GM21825 (cell line): ENCODE results near the gene TMEM161B.
A peak's percentile ranks its signal among the peaks of the same experiment; 100 is the strongest.
"Not testable (repeated sequence)": the region's sequence is repeated elsewhere in the genome, so short reads cannot be mapped to it uniquely, and the experiment has no call there.

Experiments
- ATAC-seq: cut with Tn5 transposase; IDR thresholded peaks from one replicate; pipeline ENCODE4 v1.9.1; 2021; ENCODE audit warnings: mild to moderate bottlenecking, moderate library complexity; ENCODE audit not compliant: unreplicated experiment

The TMEM161B gene

DNA sequence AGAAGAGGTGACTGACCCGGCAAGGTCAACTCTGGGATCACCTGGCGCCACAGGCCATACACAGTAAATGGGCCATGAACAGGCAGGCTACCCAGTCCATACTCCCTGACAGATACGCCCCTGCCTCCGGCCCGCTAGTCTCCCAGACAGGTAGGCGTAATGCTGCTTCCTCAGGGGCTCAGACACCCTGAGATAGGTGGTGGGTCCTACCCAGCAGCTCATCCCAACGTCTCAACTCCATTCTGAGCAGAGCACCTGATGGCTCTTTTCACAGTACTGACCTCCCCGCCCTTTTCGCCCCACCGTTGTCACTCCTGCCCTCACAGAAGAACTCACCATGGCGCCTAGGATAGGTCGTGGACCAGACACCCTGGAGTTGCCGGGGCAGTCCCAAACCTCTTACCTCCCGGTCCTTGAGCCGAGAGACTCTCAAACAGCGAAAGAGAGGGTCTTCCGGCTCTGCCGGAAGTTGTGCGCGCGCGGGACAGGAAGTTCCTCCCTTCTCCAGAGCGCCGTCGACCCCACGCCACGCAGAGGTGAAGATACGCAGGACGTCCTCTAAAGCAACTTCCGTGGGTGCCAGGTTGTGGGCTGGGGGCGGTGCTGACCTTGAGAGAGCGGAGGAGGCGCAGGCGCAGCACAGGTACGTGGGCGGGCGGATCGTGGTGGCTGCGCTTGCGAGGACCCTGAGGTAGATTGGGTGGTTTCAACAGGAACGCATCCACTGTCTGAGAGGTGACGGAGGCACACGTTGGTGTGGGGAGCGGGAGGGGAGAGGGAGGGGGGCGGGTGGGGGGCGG is at the start of gene TMEM161B:
Gene TMEM161B, minus strand, starts transcription at position 461 of the 800 bp plus-strand sequence. Its CDS starts 122 bp downstream, at position 339.
- ATAC-seq: peak; percentile 99

DNA sequence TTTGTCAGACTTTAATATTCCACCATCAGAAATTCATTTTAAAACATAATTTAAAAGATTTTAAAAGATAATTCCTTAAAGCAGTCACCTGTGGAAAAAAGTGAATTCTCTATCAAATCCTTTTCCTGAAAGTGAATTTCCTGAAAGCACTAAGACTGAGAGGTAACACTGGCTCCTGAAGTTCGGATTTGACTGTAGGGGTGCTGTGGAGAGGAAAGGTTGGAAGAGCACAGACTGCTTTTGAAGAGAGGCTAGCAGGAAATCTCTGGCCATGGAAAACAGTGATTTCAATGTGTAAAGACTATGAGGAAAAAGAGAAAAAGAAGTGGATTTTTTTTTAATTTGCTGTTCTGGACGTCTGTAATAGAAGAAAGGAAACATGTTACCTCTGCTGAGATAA is 35.7 kb upstream of the TMEM161B start:
- ATAC-seq: no peak

DNA sequence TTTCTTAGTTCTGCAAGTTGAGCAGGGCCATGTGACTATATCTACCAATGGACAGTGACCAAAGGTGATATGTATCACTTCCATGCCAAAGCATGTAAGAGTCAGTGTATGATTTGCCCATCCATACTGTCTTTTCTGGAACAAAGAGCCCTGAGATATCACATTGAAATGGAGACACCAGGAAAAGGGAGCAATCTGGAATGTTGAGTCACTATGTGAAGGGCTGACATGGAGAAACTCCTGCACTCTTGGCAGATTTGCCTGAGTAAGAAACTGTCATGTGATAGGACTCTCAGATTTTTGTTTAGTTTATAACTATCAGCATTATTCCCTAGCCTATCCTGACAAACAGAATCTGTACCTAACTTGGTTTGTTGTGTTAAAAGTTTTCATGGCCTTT is 29.8 kb upstream of the TMEM161B start:
- ATAC-seq: no peak

DNA sequence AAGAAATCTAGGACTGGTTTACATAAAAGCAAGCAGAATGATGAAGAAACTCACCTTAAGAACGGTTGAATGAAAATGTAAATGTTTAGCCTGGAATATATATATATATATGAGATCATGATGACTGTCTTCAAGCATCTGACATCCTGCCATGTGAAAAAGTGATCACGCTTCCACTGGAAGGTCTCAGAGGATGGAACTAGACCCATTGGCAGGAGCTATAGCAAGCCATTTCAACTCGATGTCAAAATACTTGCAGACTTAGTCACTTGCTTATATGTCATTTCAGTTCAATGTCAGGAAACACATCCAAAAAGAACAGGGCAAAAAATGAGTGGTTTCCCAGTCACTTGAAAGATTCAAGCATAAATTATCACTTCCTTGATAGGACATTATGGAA is 22.2 kb upstream of the TMEM161B start:
- no peak for ATAC-seq

DNA sequence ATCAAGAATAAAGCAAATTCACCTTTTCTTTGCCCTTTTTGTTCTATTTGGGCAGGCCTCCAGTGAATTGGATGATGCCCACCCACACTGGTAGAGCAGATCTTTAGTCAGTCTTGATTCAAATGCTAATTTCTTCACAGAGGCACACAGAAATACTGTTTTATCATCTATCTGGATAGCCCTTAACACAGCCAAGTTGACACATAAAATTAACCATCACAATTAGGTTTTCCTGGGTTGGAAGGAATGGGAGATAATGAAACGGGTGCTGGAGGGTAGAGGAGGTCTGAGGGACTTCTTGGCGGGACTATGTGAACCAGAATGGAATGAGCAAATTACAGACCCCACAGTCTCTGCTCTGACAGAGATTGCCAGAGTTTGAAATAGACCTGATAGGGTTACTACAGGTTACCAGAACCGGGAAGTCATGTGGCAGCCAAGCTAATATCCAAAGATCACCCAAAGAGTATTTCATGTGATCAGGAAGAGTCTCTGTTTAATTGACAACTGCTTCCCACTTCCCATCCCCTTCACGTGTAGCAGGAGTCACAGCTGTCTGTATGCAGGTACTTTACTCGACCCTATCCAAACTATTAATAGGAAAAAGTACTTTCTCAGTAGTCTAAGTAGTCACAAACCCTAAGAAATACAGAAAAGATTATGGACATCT is 20.0 kb upstream of the TMEM161B start:
- ATAC-seq: no peak

DNA sequence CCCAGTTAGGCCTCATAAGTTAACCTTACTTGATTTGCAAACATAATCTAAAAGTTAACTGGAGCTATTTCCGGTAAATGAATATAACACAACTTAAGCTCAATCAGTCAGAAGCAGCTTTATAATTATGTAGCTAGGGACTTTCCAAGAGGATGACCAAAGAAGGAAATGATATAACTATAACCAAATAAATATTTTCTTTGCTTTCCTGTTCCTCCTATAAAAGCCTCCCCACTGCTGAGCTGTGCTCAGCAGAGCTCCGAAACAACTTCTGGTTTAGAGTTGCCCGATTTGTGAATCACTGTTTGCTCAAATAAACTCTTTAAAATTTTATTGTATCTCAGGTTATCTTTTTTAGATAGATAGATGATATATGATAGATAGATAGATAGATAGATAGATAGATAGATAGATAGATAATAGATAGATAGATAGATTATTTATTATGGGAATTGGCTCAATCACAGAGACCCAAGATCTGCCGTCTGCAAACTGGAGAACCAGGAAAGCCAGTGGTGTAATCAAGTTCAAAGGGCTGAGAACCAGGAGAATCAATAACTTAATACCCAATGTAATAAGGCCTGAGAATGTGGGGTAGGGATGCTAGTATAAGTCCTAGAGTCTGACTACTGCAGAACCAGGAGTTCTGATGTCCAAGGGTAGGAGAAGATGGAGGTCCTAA is 19.3 kb upstream of the TMEM161B start:
- ATAC-seq: no peak

DNA sequence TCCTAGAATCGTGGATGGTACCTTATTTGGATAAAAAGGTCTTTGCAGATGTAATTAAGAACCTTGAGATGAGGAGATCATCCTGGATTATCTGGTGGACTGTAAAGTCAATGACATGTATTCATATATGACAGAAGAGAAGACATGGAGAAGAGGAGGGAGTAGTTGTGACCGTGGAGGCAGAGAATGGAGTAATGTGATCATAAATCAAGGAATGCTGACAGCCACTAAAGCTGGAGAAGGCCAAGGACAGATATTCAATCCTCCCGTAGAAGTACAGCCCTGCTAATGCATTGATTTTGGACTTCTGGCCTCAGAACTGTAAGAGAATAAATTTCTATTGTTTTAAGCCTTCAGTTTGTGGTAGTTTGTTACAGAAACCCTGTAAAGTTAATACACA is 18.7 kb upstream of the TMEM161B start:
- ATAC-seq: no peak

DNA sequence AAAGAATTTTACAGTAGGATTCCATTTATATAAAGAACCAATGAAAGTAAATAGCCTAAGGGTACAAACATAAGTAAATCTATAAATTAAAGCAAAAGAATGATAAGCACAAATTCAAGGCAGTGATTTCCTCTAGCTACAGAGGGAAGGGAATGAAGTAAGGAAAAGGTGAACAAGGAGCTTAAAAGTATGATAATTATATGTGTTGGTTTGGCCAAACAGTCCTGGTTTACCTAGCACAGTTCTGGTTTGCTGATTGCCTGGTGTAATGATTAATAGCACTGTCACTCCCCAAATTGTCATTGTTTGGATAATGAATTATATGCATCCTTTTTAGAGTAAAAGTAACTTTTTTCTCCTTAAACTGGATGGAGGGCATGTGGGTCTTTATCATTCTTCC is 15.0 kb upstream of the TMEM161B start:
- no peak for ATAC-seq

DNA sequence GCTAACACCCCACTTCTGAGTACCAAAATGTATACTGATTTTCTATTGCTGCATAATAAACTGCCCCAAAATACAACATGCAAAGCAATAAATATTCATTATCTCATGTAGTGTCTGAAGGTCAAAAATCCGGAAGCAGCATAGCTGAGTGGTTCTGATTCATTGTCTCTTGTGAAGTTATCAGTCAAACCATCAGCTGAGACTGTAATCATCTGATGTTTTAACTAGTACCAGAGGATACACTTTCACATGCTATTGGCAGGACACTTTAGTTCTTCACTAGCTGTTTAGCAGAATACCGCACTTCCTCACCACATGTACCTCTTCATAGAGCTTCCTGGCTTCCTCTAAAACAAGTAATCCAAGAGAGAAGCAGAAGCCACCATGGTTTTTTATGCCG is 12.7 kb upstream of the TMEM161B start:
- ATAC-seq: no peak

DNA sequence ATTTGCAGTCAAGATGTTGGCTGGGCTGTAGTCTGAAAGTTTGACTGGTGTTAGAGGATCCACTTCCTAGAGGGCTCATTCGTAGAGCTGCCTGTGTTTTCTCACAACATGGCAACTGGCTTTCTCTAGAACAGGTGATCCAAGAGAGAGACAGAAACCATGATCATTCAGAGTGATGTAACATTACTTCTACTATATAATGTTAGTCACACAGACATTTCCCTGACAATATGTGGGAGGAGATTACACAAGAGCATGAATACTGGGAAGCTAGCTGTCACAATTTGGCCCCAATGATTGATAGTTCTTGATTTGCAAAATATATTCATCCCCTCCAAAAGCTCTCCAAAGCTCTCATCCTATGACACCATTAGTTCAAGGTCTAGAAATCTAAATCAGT is 10.9 kb upstream of the TMEM161B start:
- no peak for ATAC-seq

DNA sequence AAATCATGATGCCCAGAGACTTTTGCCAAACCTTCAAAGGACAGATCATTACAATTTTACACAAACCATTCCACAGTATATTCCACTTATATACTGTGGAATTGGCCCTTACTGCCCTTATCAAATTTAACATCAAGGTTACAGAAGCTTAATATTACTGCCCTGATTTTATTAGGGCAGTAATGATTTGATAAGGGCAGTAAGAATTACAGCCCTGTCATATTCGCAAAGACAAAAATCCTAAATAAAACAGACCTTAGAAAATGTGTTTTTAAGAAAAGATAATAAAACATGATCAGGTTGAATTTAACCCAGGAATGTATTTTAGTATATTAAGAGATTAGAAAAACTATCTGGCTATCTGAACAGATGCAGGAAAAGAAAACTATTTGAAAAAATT is 7.7 kb upstream of the TMEM161B start:
- ATAC-seq: no peak

DNA sequence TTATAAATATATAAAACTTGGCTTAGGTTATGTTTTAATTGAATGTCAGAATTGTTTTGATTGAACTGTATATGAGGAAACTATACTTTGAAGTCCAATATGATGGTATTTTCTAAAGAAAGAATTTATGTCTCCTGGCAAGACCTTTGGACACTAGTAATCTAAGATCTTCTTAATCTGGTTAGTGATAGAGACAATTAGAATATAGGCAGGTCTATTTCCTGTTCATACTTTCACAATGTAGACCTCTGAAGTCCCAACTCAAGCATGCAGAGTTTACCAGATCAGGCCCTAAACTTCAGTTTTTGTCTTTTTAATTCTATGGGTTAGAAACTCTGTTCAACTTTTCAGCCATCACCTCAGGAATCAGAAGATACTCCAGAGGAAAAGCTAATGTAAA is 6.9 kb upstream of the TMEM161B start:
- no peak for ATAC-seq

DNA sequence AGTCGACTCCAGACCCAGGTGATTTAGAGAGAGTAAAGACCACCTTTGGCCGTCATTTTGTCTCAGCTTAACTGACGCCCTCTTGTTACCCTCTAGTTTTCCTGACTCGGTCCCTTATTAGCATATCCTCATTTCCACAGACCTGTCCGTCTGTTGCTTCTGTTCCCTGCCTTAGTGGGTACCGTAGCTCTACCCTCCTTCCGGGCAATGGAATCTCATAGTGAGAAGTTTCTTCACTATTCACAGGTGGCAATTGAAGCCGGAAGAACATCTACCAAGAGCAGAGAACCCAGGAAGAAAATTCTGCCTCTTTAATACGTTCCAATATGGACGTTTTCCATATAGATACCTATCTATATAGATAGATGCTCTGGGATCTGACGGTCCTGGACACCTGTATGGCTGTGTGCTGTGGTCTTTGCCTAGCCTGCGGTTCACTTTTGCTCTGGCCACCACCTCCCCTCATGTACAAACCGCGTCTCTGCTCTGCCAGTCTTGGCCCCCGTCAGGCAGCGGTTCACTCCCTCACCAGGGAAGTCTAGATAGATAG is 652 bp upstream of the TMEM161B start:
- ATAC-seq: peak; percentile 16

DNA sequence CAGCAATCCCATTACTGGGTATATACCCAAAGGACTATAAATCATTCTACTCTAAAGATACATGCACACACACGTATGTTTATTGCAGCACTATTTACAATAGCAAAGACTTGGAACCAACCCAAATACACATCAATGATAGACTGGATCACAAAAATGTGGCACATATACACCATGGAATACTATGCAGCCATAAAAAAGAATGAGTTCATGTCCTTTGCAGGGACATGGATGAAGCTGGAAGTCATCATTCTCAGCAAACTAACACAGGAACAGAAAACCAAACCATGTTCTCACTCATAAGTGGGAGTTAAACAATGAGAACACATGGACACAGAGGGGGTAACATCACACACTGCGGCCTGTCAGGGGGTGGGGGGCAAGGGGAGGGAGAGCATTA is 4.1 kb downstream of the TMEM161B start:
- ATAC-seq: not testable (repeated sequence)

DNA sequence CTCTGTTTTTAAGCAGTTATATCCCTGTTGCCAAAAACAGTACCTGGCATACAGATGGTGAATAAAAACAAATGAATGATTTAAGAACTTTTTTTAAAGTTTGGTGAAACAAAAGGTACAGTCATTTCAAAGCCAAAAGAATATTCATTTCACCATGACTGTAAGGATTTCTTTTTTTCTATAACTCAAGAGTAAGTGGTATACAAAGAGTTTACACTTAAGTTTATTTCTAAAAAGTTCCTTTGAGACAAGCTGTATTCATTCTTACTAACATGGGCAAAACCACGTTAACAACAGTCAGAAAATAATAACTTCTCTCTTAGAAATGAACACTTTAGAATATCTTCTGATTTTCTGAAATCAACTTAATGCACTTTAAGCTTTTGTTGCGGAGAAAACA is 5.3 kb downstream of the TMEM161B start:
- no peak for ATAC-seq

DNA sequence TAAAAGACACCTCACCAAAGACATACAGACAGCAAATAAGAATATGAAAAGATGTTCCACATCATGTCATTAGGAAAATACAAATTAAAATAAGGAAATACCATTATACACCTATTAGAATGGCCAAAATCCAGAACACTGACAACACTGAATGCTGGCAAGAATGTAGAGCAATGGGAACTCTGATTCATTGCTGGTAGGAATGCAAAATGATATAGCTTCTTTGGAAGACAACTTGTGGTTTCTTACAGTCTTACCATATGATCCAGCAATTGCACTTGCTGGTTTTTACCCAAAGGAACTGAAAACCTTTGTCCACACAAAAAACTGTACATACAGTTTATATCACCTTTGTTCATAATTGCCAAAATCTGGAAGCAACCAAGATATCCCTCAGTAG is 6.5 kb downstream of the TMEM161B start:
- ATAC-seq: no peak

DNA sequence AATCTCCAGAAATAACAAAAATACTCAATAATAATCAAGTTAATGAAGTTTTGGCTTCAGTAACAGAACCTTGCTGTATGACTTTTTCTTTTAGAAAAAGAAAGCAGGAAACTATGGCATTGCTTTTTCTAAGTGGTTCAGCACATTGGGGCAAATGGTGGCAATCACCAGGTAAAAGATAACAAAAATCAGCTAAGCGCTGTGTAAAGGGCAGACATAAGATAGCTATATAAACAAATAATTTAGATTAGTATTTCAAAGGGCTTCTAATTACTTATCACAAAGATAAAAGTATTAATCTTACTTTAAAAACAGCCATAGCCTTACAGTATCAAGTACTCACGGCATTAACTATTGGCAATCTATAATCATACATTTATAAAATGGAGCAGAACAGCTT is 10.0 kb downstream of the TMEM161B start:
- ATAC-seq: no peak

DNA sequence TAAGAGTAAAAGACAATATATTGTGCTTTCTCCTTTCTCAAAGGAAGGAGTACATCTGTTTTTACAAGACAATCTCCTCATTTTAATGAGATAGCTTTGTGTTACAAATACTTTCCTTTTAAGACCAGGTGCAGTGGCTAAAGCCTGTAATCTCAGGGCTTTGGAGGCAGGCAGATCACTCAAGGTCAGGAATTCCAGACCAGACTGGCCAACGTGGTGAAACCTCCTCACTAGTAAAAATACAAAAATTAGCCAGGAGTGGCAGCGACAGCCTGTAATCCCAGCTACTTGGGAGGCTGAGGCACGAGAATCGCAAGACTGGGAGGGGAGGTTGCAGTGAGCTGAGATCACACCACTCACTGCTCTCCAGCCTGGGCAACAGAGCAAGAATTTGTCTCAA is 11.8 kb downstream of the TMEM161B start:
- ATAC-seq: no peak

DNA sequence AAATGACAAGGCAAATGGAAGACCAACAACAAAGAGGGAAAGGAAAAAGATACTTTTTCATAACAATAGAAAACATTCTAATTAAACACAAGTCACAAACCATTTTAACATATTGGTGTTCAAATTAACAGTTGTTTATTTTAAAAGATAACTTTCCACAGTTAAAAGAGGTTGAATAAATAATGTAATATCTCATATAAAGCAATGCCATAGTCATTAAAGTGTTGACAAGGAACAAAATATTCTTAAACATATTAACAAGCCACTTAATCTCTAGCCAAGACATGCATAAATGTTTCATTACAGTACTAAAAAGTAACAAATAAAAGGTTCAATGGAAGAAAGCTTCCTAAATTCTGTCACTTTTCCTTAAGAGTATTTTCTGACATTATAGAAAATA is 12.6 kb downstream of the TMEM161B start:
- ATAC-seq: no peak

DNA sequence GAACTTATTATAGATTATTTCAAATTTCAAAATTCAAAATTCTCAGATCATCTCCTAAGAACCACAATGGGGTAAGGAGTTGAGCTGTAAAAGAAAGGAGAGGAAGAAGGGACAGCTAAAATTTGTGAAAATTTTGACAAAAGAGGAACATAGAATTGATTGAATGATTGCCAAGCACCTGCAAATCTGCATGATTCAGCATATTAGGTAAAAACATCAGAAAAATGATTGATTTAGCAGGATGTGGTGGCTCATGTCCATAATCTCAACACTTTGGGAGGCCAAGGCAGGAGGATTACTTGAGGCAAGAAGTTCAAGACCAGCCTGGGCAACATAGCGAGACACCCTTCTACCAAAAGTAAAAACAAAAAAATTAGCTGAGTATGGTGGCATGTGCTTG is 14.3 kb downstream of the TMEM161B start:
- no peak for ATAC-seq

DNA sequence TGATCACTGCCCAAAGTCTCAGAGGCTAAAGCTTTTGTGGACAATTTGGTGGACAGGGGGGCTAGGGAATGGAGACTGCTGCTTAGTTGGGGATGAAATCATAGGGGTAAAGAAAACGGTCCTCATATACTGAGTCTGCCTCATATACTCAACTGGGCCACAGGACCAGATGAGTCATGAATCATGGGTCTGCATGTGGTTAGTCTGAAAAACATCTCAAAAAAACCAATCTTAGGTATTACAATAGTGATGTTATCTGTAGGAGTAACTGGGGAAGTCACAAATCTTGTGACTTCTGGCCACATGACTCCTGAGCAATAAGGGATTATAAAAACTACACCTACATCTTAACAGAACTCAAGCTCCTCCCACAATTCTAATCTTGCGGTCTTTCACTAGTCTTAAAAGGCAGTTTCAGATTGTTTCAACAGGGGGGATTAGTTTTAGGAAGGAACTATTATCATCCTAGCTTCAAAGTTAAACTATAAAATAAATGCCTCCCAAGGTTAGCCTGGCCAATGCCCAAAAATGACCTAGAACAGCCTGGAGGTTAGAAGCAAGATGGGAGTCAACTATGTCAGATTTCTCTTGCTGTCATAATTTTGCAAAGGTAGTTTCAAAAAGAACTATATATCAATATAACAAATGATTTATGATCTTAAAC is 17.5 kb downstream of the TMEM161B start:
- no peak for ATAC-seq
